Stimulated activated CD4-positive, alpha-beta T cell treated with anti-CD3 and anti-CD28 coated beads, TNF-alpha, amount 100 ng/mL, for 4 hours (primary cell): ENCODE measurements around the gene DNAI1.

Source experiments
- DNase-seq, 3 experiments: peaks; one replicate each; pipeline ENCODE4 v3.0.0-alpha.2; 2020; ENCODE audit warnings: low read depth in 3 of 3

The DNAI1 gene

GRCh38 chr9:34541540-34541939 lies 82.9 kb downstream of the DNAI1 start:
- no peak for DNase-seq

DNA sequence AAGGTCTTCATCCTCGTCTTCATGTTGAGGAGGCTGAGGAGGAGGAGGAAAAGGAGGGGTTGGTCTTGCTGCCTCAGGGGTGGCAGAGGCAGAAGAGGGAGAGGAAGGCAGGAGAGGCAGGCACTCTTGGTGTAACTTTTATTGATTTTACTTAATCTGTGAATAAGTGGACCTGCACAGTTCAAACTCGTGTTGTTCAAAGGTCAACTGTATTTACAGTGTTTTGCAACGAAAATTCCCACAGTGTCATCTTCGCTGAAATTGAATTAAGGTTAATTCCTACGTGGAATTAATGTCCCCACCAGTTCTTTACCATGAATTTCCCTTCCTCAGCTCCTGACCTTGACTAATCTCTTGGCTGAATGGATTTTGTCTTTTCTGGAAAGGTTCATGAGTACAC lies 85.4 kb downstream of the DNAI1 start:
- DNase-seq, result no peak

- DNase-seq, result no peak
Measured at GRCh38 chr9:34545497-34545896, 86.9 kb downstream of the DNAI1 start.

DNA sequence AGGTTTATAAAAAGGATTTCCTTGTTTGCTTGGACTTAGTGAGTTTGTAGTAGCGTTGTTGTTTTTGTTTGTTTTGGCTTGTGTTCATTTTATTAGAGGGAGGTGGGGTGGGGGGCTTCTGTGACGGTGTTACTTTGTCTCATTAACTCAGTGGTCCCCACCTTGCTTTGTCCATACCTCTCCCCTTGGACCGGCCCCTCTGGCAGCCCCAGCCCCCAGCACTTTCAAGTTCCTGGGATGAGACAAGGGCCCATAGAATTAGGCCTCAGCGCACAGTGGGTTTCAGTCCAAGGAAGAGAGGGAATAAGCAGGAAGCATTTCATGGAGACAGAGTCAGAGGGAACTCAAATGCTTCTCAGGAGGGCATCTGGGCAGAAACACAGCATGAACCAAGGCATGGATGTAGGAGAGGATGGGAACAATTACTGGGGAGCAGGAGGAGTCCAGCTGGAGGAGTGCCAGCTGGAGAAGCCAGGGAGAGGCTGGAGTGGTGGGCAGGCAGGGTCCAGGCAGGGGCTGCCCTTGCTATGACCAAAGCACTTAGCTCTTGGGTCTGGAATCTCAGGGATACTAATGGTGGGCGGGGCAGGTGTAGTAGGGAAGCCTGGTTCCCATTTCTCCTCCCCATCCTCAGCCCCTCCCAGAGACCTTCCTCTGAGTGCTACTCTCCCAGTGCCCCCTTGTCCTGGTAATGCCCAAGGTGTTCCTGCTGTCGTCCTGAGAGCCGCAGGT lies 87.7 kb downstream of the DNAI1 start:
- DNase-seq, result no peak

DNA sequence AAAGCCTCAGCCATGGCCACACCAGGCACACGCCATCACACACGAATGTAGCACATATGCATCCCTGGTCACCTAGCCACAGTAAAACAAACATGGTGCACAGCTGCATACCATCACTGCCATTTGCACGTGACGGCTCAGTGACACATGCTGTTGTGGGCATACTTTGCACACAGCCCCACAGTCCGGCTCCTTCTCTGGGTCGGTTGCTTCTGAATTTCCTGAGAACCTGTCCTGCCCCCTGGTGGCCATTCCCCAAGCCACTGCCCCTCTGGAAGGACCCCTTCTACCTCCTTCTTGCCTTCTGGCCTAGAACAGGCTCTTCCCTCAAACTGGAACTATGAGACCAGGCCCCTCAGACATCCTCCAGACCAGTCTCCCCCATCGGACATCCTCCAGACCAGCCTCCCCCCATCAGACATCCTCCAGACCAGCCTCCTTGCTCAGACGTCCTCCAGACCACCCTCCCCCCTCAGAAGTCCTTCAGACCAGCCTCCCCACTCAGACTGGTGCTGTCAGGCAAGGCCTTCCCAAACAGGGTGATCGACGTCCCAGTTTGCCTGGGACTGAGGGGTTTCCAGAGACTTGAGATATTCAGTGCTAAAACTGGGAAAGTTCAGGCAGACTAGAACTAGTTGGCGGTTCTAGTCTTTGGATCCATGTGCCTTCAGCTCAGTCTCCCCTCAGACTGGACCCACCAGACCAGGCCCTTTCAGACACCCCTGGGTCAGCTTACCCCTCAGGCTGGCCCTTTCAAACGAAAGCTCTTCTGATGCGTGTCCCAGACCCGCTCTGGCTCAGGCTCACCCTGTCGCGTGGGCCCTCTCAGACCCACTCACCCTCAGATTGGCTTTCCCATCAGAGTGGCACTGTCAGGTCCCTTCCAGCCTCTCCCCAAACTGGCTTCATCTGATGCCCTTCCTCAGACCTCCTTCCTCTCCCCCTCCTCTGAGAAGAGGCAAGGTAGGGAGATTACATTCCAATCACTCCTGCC lies 88.5 kb downstream of the DNAI1 start:
- peak in 1 of 3 experiments; percentile 22 for DNase-seq

GRCh38 chr9:34547960-34548611 lies 89.5 kb downstream of the DNAI1 start:
- DNase-seq, result no peak

DNA sequence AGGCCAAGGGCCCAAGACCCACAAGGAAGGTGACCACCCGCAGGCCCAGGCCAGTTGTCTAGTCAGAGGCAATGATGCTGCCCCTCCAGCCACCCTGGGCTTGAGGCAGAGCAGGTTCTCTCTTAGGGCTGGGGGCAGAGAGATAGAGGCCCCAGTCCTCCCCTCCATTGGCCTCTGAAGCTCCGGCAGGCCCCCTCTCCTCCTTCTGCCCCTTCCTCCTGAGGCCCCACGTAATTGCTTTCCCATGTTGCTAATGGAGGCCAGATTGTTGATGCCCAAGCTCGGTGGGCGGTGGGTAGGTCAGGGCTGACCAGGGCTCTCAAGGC lies 90.8 kb downstream of the DNAI1 start:
- no peak for DNase-seq

DNA sequence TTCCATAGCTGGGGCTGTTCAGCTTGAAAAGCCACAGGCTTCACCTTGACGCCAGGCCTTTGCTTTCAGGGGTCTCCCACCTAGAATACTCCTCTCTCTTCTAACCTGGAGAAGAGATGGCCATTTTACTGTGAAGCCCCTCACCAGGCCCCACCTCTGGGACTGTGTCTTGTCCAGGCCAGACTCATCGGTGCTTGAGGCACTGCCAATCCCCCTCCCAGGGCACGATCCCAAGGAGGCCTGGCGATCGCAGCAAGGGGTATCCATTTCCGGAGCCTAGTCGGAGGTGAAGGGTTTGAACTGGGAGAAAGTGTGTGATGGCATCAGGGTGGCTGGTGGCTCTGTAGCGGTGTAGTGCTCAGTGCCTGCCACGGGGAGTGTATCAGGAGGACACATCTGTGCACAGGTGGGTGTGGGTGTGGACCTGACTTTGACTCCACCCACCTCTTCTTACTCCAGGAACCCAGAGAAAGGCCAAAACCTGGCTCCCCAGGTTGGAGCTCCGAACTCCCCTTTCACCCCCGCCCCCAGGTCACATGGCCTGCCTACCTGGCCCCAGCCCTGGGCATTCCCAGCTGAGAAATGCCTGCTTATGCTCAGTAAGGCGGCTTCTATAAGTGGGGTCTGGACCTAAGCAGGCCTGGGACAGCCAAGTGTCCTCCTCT lies 91.5 kb downstream of the DNAI1 start:
- no peak for DNase-seq

DNA sequence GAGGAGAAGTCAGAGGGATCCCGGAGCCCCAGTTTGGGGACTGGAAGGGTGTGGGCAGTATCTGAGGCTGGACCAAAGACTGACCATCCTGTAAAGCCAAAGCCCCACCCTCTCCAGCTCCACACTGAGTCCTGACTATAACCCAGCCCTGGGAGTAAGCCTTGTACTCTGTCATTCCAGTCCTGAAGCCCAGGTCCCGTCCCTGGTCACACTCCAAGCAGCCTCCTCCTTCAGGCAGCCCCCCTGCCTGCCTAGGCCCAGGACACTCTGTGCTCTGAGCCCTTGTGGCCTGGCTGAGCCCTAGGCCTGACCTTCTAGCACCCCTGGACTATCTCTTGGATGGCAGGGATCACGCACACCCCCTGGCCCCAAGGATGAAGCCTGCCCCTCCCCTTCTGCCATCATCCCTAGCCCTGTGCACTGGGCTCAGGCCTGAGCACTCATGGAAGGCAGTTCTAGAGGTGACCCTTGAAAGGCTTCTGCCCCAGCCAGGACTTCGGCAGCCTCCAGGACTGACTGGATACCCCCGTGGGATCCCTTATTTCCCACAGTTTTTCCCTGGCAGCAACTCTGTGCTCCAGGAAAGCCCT lies 92.2 kb downstream of the DNAI1 start:
- DNase-seq, result no peak

DNA sequence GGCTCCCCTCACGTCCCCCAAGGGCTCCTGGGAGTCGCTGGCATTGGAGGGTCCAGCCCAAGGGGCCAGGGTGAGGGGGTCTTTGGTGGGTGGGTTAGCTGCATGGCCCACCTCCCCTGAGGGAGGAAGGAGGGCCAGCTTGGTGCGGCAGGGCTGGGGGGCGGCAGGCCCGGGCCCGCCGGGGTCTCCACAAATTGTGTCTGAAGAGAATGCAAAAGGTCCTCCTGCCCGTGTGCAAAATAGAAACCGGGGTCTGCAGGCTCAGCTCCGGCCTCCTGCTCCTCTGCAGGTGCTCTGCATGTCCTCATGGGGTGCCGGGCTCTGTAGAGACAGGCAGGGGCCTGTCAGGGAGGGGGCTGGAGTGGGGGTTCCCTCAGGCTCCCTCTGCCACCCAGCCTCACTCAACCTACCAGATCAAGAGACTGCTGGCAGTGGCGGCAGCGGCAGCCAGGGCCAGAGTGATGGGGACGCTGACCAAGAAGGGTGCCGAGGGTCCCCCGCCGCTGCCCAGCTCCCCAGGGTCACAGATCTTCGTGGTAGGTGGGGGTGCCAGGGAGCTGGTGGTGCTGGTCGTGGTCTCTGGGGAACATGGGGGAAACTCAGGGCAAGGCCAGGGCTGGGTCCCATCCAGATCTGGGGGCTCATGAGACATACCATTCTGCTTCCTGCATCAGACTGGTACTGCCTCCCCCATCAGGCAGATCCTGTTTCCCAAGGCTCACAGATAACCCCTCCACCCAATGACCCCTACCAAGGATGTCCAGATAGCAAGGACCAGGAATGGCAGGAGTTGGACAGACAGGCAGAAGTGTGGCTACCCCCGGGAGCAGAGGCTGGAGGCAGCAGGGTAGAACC lies 93.4 kb downstream of the DNAI1 start:
- no peak for DNase-seq

- no peak for DNase-seq
Measured at GRCh38 chr9:34552606-34552981, 94.0 kb downstream of the DNAI1 start.

- no peak for DNase-seq
Measured at GRCh38 chr9:34552986-34553385, 94.4 kb downstream of the DNAI1 start.

DNA sequence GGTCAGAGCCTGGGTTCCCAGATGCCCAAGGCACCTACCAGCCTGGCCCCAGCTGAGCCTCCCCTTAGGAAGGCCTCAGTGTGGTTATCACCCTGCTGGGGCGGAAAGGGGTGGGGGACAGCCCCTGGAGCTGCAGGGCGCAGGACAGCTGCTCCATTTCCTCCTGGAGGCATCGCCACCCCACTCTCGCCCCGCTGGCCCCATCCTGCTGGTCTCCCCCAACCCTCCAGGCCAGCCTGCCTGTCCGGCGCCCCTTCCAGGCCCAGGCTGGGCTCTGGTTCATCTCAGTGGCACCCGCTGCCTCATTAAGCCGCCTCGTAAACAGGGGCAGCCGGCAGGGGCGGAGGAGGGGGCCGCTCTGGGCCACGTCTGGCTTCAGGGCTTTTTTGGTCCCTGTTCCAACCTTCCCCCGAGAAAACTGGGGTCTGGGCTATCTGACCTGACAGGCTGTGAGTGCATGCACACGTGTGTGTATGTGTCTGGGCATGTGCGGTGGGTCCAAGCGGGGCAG lies 95.0 kb downstream of the DNAI1 start:
- no peak for DNase-seq

- no peak for DNase-seq
Measured at GRCh38 chr9:34554211-34555001, 95.8 kb downstream of the DNAI1 start.

DNA sequence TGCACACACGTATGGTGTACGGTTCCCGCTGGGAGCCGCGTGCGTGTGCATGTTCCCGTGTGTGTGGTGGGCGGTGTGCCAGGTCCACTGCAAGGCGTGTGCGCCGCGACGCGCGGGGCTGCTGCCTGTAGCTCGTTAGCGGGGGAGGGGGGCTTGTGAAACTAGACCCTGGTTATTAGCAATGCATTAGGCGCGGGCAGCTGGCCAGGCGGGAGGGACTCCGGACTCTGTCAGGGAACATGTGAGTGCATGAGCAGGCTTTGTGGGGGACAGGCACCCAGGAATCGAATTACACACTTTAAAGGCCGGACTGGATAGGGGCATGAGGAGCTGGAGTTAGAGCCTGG lies 96.4 kb downstream of the DNAI1 start:
- DNase-seq, result no peak

- DNase-seq, result no peak
Measured at GRCh38 chr9:34555500-34555899, 96.9 kb downstream of the DNAI1 start.

GRCh38 chr9:34555936-34556525 lies 97.4 kb downstream of the DNAI1 start:
- no peak for DNase-seq

DNA sequence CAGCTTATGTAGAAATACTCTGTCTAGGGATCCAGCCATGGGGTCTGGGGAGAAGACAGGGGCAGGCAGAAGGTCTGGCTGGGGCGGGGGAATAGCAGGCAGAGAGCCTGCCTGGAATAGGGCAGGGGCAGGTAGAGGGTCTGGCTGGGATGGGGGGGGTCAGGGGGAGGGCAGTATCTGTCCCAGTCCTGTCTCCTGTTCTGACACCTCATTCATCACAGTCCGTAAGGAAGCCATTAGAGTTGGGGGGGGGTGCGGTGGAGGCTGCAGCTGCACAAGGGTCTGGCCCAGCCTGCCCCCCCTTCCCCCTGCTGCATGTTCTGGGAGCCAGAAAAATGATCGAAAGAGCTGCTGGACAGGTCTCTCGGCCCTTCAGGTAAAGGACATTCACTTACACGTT lies 98.3 kb downstream of the DNAI1 start:
- no peak for DNase-seq
